Fibroblast of skin of abdomen (primary cell): Measurements from ENCODE around the gene NRXN3.
A peak's percentile ranks its signal among the peaks of the same experiment; 100 is the strongest.

Experiments
- DNase-seq: peaks from one replicate; pipeline ENCODE4 v3.0.0-alpha.2; 2013

NRXN3 gene

DNA sequence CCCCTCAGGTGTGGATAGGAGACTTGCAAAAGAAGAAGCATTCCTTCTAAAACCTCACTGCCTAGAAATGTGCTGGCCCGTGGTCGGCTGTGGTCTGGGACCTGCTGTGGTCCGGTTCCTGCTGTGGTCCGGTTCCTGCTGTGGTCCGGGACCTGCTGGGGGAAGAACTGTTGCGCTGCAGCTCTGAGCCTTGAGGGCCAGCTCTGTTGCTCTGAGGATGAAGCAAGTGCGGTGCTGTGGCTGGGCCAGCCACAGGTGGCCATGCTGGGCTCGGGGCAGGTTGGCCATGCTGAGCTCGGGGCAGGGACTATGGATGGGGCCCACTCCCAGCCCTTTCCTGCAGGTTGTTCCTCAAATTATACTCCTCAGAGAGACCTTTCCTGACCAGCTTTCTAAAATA, 5.2 kb downstream of the NRXN3 start:
- no peak for DNase-seq

DNA sequence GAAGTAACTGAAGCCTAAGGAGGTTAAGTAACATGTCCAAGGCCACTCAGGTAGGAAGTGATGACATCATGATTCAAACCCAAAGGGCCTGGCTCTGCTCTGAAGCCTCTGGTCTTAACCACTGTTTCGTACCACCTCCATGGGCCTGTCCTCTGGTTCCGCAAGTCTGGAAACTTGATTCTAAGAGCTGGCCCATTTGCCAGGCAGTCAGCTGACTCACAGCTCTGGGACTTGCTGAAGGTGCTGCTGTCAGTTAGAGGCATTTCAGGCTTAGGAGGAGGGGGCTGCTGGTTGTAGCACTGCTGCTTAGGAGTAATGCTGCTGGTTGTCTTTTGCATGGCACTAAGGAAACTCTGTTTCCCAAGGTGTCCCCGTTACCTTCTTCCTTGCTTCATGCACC, 7.9 kb downstream of the NRXN3 start:
- DNase-seq = no peak

DNA sequence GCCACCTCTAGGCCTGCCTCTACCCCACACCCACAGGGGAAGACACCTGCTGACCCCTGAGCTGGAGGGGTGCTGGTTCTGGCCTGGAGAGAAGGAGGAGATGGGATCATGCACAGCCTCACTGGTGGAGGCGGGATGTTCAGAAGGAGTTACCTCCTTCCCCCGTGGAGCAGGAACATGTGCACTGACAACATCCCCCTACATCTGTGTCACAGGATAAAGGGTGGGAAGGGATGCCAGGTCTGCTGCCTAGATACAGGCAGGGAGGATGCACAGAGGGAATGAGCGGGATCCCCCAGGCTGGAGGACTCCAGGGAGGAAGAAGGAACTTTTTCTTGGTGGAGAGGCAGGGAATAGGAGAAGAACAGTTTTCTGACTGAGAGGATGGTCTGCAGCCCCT, 8.8 kb downstream of the NRXN3 start:
- no peak for DNase-seq

- DNase-seq = no peak
Measured at GRCh38 chr14:78181270-78181669, 11.1 kb downstream of the NRXN3 start.

DNA sequence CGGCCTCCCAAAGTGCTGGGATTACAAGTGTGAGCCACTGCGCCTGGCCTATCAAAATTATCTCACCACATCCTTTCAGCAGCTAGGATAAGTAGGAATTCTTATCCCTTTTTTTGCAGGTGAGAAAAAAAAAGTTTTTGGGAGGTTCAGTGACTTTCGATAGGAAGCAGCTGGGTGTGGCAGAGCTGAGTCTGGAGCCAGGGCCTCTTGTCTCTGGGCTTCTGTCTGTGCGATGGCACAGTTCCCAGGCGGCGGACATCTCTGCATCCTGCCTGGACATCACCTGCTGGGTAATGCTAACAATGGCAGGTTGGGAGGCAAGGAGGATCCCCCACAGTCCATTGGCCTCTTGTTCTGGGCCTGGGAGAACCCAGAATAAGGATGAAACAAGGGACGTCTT, 12.5 kb downstream of the NRXN3 start:
- no peak for DNase-seq

DNA sequence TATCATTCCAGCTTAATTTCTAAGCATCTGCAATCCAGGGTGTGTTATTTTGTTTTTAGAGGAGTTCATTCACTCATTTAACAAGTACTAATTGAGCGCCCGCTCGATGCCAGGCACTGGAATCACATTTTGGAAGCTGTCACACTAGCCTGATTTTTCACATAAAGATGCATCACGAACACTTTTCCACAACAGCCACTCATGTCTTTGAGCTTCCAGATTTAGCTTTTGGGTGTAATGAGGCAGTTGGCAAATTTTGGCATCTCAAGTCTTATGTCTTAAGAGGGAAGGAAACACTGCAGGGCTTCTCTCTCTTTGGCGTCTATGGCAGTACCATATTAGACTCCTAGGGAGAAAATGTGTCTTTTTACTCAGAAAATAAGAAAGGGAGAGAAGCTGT, 14.0 kb downstream of the NRXN3 start:
- no peak for DNase-seq

GRCh38 chr14:78186277-78186676, 16.1 kb downstream of the NRXN3 start:
- DNase-seq = no peak

GRCh38 chr14:78188882-78189281, 18.7 kb downstream of the NRXN3 start:
- DNase-seq = no peak

DNA sequence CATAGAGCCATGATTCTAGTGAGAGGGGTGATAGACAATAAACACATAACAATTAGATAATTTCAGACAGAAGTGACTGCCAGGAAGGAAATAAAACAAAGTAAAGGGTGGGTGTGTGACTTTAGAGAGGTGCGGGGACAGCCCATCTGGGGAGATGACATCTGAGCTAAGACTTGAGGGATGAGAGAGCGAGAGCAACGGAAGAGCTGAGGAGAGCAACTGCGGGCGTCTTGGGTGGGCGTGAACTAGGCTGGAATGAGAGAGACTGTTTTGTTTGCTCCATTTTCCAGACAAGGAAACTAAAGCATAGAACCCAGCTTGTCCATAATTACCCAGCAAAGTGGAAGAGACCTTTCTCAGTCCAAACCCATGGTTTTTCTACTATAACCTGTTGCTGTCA, 25.3 kb downstream of the NRXN3 start:
- no peak for DNase-seq

DNA sequence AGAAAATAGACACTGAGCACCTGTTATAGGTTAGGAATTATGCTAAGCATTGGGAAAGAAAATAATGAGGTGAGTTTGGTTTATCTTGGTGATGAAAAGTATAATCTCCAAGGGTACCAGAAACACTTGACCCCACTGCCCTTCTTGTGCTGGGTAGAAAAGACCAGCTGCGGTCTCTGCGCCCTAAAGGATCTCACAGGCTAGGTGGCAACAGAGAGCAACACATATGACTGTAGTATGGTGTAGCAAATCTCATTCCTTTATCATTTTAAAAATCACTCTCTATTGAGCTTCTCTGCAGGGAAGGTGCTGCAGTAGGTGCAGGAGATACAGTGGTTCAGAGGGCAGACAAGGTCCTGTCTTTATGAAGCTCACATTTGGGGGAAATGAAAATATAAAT, 26.1 kb downstream of the NRXN3 start:
- DNase-seq = no peak

GRCh38 chr14:78197051-78197450, 26.9 kb downstream of the NRXN3 start:
- no peak for DNase-seq

DNA sequence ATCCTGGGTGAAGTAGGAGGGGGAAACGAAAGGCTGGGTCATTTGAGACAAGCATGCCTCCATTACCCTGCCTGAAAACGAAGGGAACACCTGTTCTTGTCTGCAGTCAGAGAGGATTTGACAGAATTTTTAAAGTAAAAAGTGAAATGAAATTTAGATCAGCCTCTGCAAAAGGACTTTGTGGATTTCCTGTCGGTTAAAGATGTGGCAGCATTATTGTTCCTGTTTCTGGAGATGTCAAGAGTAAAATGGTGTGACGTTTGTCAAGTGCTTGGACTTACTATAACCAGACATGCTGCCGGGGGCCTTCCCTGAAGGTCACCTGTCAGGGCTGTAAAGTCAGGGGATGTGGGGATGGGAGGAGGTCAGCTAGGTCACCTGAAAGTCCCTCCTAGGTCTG, 32.0 kb downstream of the NRXN3 start:
- no peak for DNase-seq

- no peak for DNase-seq
Measured at GRCh38 chr14:78202976-78203375, 32.8 kb downstream of the NRXN3 start.

GRCh38 chr14:78207414-78207813, 37.2 kb downstream of the NRXN3 start:
- DNase-seq = no peak

DNA sequence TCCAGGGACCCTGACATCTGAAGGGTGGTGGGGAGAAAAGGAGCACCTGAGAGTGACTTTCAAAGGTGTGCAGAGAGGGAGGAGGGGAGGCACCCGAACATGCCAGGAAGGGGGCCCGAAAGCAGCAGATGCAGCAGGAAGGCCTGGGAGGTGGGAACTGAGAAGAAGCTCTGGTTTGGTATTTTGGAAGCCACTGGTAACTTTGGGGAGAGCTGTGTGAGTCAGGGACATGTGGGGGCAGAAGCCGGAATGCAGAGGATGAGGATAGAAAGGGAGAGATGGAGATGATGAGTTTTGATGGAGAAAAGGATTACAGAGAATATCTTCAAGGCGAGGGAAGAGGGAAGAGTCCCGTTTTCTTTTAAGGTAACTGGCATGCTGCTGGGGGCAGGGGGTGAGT, 50.1 kb downstream of the NRXN3 start:
- no peak for DNase-seq

GRCh38 chr14:78222746-78223145, 52.6 kb downstream of the NRXN3 start:
- no peak for DNase-seq

DNA sequence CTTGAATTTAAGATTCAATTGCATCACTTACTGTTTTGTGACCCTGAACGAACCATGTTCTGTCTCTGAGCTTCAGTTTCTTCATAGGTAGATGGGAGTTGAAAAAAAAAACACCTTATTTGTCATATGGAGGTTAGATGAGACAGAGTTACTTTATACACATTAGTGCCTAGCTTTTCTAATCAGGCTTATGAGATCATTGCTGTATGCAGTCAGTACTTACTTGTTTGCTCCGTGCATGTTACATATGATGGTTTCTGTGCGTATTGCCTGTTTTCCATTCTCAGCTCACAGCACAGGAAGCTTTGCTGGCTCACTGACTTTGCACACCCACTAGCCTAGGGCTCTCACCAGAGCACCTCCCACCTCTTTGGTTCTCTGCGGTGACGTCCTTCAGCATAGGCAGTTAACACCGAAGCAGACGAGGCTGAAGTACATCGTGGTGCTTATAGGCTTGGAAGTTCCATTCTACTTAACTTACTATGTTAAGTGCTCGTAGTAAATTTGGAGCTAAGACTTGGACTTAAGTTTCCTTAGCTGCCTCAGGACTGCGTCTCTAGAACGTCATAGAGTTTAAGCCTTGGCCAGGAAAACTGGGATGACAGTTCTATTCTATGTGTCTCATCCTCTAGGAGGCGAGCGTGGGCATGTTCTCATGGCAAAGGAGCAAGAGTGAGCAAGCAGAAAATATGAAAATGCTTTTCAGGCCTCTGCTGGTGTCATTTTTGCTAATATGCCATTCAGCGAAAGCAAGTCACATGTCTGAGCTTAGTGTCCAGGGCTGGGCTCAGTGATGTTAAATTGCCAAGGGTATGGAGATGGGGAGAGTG, 57.3 kb downstream of the NRXN3 start:
- no peak for DNase-seq

- DNase-seq = no peak
Measured at GRCh38 chr14:78228702-78229327, 58.6 kb downstream of the NRXN3 start.

- DNase-seq = no peak
Measured at GRCh38 chr14:78232231-78233000, 62.2 kb downstream of the NRXN3 start.

DNA sequence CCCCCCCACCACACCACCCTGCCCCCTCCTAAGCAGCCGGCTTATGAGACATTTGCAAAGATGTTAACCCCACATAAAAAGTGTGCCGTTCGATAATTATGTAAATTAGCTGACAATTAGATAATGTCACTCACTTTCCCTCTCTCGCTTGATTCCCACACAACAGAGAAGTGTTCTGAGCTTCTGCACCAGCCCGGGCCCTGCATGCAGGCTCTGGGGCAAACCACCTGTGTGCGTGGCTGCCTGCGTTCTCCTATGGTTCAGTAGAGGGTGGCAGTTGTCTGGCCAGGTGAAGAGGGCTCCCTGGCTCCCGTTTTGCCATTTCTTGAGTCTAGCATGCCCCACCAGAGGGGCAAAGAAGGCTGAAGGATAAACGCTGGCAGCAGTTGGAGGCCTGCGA, 68.0 kb downstream of the NRXN3 start:
- no peak for DNase-seq

DNA sequence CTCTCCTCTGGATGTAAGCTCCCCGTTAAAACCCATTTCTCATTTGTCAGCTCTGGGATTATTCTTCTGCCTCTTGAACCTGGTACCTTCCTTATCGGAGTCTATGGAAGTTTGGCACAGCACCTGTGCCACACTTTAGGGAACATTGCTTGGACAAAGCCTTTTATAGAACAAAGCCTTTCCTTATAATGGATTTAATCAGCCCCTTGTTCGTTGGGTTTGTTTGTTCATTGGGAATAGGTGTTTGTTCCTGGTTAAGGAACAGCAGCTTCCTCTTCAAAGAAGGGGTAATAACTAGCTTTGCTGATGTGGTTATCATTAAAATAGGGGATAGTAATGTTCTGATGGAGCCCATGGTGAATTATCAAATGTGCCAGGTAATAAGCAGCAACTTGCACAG, 70.4 kb downstream of the NRXN3 start:
- no peak for DNase-seq

- peak; percentile 38 for DNase-seq
Measured at GRCh38 chr14:78242086-78242485, 71.9 kb downstream of the NRXN3 start.

- DNase-seq = no peak
Measured at GRCh38 chr14:78243187-78243586, 73.0 kb downstream of the NRXN3 start.

DNA sequence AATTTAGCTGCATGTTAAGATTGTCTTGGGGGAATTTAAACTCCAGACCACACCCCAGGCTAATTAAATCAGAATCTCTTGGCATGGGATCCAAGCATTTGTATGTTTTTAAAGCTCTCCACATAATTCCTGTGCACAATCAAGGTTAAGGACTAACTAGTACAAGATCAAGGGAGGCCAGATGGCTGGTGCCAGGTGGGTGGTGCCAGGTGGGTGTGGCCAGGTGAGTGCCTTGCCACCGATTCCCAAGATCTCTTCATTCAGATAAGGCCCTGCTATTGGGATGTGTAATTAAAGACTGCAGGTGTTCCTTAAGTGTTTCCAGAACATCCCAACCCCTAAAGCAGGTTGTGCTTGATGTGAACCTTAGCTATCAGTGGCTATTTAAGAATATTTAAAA, 75.1 kb downstream of the NRXN3 start:
- no peak for DNase-seq
